ENCODE measurements around the gene TYW1B.
"Not testable (repeated sequence)": the region's sequence is repeated elsewhere in the genome, so short reads cannot be mapped to it uniquely, and the experiment has no call there.

The TYW1B gene

GRCh38 chr7:72808511-72808910, 19.5 kb downstream of the TYW1B start:
- not testable (repeated sequence) for DNase-seq

- not testable (repeated sequence) for DNase-seq
Measured at GRCh38 chr7:72806851-72807250, 21.1 kb downstream of the TYW1B start.

GRCh38 chr7:72805526-72806494, 22.2 kb downstream of the TYW1B start:
- DNase-seq: no peak

GRCh38 chr7:72803778-72804177, 24.2 kb downstream of the TYW1B start:
- not testable (repeated sequence) for DNase-seq

GRCh38 chr7:72801564-72801963, 26.4 kb downstream of the TYW1B start:
- DNase-seq: not testable (repeated sequence)

- DNase-seq: not testable (repeated sequence)
Measured at GRCh38 chr7:72795401-72795800, 32.6 kb downstream of the TYW1B start.

- DNase-seq: no peak
Measured at GRCh38 chr7:72793791-72794190, 34.2 kb downstream of the TYW1B start.

GRCh38 chr7:72790698-72791060, 37.3 kb downstream of the TYW1B start:
- DNase-seq: not testable (repeated sequence)

- not testable (repeated sequence) for DNase-seq
Measured at GRCh38 chr7:72790048-72790697, 37.8 kb downstream of the TYW1B start.

- no peak for DNase-seq
Measured at GRCh38 chr7:72785166-72785955, 42.6 kb downstream of the TYW1B start.

- not testable (repeated sequence) for DNase-seq
Measured at GRCh38 chr7:72783601-72784370, 44.2 kb downstream of the TYW1B start.

- no peak for DNase-seq
Measured at GRCh38 chr7:72781631-72782030, 46.4 kb downstream of the TYW1B start.

GRCh38 chr7:72781161-72781560, 46.8 kb downstream of the TYW1B start:
- no peak for DNase-seq

GRCh38 chr7:72780289-72780894, 47.6 kb downstream of the TYW1B start:
- not testable (repeated sequence) for DNase-seq

GRCh38 chr7:72777167-72777566, 50.8 kb downstream of the TYW1B start:
- not testable (repeated sequence) for DNase-seq

- DNase-seq: not testable (repeated sequence)
Measured at GRCh38 chr7:72772627-72773026, 55.4 kb downstream of the TYW1B start.

- not testable (repeated sequence) for DNase-seq
Measured at GRCh38 chr7:72766994-72767393, 61.0 kb downstream of the TYW1B start.

GRCh38 chr7:72760602-72761001, 67.4 kb downstream of the TYW1B start:
- DNase-seq: no peak

GRCh38 chr7:72754312-72754711, 73.7 kb downstream of the TYW1B start:
- DNase-seq: no peak

- no peak for DNase-seq
Measured at GRCh38 chr7:72753781-72754180, 74.2 kb downstream of the TYW1B start.

GRCh38 chr7:72753229-72753628, 74.8 kb downstream of the TYW1B start:
- DNase-seq: not testable (repeated sequence)

GRCh38 chr7:72751978-72752377, 76.0 kb downstream of the TYW1B start:
- DNase-seq: no peak
